HepG2 (cell line): ENCODE results near the gene CFAP46.

ENCODE experiments used
- SUZ12 ChIP-seq: fragments of 150-350 bp; IDR thresholded peaks from 2 replicates; pipeline ENCODE4 v1.6.1; 2014; ENCODE audit warnings: low read depth, low read length
- ZSCAN9 ChIP-seq: IDR thresholded peaks from 2 replicates; pipeline ENCODE4 v1.6.1; 2016; ENCODE audit warnings: borderline replicate concordance

- TF ChIP-seq ZSCAN9 (CRISPR knock-in tag) (no peak), SUZ12 (no peak)
These were observed 21.9 kb upstream of the CFAP46 start for GRCh38 chr10:132964231-132964630.
